ENCODE measurements around the gene EML1.

Gene EML1

DNA sequence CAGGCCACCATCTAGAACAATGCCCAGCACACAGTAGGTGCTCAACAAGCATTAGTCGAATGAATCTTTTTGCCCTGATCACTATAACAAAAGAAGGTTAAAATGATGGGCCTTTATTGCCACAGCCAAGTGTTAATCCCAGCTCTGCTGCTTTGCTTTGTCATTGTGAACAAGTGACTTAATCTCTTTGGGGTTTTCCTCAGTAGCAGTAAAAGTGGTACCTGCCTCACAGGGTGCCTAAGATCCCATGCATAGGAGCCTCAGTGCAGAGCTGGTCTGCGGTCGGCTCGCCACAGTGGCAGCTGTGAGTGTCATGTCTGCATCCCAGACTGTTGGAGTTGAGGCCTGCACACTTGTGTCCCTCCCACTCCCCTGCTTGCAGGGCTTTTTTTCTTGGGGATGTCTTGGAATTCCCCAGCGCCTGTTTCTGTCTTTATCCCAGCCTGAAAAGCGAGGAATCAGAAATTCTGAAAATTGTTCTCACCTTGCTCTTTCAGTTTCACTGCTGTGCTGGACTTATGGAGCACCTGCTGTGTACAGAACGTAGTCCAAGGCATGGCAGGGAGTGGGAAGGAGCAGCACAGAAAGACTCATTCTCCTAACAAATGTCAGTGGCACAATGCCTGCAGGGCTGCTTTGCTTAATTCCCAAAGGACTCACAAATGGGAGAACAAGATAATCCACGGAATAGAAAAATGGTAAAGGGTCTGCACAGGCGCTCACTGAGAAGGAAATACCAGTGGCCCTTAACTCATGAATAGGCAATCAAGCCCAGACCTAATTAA, 90.8 kb downstream of the EML1 start:
- DNase-seq (ENCODE audit: low spot score), result no peak
- no peak for TF ChIP-seq CTCF (IDR thresholded peaks at IDR 0.05; ENCODE audit: extremely low read depth, missing control alignments)

DNA sequence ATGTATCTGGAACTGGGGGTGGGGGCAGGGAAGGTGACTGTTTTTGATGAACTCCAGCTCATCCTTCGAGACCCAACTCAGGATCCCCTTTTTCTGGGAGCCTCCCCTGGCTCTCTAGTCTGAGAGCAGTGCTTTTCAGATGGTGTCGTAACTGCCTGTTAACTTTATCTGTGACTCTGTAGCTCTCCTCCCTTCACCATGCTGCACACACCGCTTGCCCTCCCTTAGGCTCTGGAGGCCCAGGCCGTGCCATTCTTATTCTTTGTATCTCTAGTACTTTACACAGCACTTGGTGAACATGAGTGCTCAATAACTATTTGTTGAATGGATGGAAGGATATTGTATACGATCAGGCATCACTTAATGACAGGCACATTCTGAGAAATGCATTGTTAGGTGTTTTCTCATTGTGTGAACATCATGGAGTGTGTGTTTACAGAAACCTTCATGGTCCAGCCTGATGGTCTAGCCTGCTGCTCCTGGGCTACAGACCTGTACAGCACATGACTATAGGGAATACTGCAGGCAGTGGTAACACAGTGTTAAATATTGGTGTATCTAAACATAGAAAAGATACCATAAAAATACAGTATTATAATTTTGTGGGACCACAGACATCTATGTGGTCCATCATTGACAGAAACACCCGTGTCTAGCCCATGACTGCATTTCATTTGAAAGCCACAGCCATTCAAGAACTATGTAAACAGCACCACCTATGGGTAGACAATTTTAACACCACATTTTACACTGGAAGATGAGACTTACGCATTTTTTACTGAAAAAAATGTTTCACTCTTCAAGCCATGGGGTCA, 91.8 kb downstream of the EML1 start:
- peak; percentile 20 for TF ChIP-seq CTCF (IDR thresholded peaks at IDR 0.05; ENCODE audit: extremely low read depth, missing control alignments)
- DNase-seq (ENCODE audit: low spot score), result peak; percentile 53

DNA sequence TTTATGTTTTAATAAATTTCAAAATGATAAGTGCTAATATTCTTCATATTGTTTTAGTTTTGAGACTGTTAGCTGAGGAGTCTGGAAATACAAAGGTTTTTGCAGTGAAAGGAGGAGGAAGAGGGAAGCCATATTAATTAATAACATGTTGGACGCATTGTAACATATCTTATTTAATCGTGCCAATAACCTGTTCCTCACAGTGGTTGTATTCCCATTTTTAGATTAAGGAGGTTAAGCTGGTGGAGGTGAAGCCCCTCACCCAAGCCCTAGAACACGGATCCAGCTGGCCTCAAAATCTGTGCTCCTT, 92.4 kb downstream of the EML1 start:
- DNase-seq (ENCODE audit: low spot score), result no peak
- no peak for TF ChIP-seq CTCF (IDR thresholded peaks at IDR 0.05; ENCODE audit: extremely low read depth, missing control alignments)

- TF ChIP-seq CTCF (IDR thresholded peaks at IDR 0.05; ENCODE audit: extremely low read depth, missing control alignments), result no peak
These were observed 94.2 kb downstream of the EML1 start for GRCh38 chr14:99887407-99887806.

GRCh38 chr14:99888149-99888548, 94.9 kb downstream of the EML1 start:
- DNase-seq (ENCODE audit: low spot score), result no peak
- TF ChIP-seq CTCF (IDR thresholded peaks at IDR 0.05; ENCODE audit: extremely low read depth, missing control alignments), result no peak

More at GRCh38 chr14:99887407-99887806, 94.2 kb downstream of the EML1 start:
- DNase-seq (ENCODE audit: low spot score), result no peak

DNA sequence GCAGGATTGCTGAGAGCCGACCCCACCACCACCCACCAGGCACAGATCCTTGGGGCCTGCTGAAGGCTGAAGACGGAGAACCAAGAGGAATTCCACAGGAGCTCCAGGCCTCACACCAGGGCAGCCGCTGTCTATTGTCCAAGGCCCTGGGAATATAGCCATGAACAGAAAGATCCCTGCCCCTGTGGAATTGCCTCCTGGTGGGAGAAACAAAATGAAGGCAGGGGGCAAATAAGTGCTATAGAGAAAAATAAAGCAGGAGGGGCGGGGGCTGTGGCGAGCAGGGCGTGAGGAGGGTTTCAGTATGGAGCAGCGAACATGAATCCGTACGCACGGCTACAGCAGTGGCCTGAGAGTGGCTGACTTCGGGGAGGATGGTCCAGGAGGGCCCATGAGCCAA, 96.1 kb downstream of the EML1 start:
- no peak for DNase-seq (ENCODE audit: low spot score)
- no peak for TF ChIP-seq CTCF (IDR thresholded peaks at IDR 0.05; ENCODE audit: extremely low read depth, missing control alignments)

DNA sequence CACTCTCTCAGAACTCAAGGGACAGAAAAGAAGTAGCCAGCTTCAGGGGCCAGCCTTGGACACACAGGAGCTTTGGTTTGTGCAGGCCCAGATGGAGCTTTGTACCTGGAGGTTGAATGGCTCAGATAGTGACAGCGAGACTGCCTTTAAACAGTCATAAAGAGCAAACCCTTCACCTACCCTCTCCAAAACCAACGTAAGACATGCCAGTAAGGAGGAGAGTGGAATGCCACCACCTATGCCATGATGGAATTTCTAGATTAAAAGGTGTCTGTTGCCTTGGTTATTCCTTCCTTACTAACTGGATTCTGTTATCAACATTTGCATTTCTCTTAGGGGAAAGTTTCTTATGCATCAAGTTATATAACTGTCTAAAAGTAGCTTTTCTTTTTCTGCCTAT, 98.1 kb downstream of the EML1 start:
- no peak for DNase-seq (ENCODE audit: low spot score)
- TF ChIP-seq CTCF (IDR thresholded peaks at IDR 0.05; ENCODE audit: extremely low read depth, missing control alignments), result no peak

Measured in GM20000 (cell line).